Measurements from ENCODE around the gene PDSS1. TPM values are rescaled to one million over a fixed set of nuclear protein-coding genes. Genes with fewer than 3 reads are reported as not detected.

The PDSS1 gene
- total and polyA plus RNA-seq, 4 donors: 6.0 to 7.6 (median 7.1) TPM

DNA sequence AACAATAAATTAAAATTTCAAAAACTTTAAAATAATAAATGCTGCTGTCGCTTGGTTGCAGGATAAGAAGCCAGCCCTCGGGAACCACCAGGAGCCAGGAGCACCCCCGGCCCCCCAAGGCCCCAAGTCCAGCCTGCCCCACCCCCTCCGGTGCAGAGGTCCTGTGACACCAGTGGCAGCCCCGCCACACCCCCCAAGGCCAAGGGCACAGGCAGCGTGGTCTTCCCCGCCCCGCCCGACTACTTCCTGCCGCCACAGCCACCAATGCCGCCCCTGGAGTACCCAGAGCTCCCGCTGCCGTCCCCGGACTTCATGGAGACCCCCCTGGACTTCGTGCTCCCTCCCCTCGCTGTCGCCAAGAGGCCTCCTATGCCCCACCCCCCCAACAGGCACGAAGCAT is 44.5 kb upstream of the PDSS1 start:
- Histone ChIP-seq H3K9ac (ENCODE audit: low read depth in 1 of 2, low read length in 2 of 2) (no peak overlapping the region), H3K27me3 (ENCODE audit: control insufficient read depth in 4 of 4, insufficient read depth in 4 of 4, low read length in 3 of 4) (no peaks in the 10 kb centered on the region), H3K9me3 (ENCODE audit: control insufficient read depth in 4 of 4, low read length in 3 of 4) (no peaks in the 10 kb centered on the region), H3K27ac (ENCODE audit: low read depth in 1 of 2, low read length in 2 of 2) (no peak overlapping the region), H3K4me3 (ENCODE audit: low read depth in 1 of 3, low read length in 3 of 3) (no peak overlapping the region), H3K4me1 (ENCODE audit: control insufficient read depth in 4 of 4, insufficient read depth in 4 of 4, low read length in 3 of 4) (no peaks in the 10 kb centered on the region), H3K36me3 (ENCODE audit: control insufficient read depth in 4 of 4, insufficient read depth in 3 of 4, low read depth in 1 of 4, low read length in 3 of 4) (no peaks in the 10 kb centered on the region)
- no peak for DNase-seq (ENCODE audit: low spot score)
- 91% methylated on average over 18 of the region's 18 CpGs for WGBS
- TF ChIP-seq GABPA (IDR thresholded peaks at IDR 0.05 in 1 of 2, conservative IDR thresholded peaks at IDR 0.05 in 1 of 2): no peak

DNA sequence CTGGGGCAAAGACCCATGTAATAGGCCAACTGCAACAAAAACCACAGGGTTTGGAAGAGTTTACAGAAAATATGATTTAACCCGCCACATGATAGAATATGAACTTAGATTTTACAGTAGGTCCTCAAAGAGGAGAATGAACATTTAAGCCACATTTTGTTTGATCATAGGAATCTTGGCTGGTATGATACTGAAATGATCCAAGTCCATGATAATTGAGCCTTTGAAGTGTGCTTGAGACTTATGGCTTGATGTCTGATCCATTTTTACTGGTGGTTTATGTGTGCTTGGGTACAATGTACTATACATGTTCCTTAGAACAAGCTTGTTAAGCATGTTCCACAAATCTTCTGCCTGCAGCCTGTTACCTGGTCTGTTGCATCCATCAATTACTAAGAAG is 41.8 kb upstream of the PDSS1 start:
- Histone ChIP-seq H3K9me3 (ENCODE audit: control insufficient read depth in 4 of 4, low read length in 3 of 4) (no peaks in the 10 kb centered on the region), H3K27ac (ENCODE audit: low read depth in 1 of 2, low read length in 2 of 2) (no peak overlapping the region), H3K4me3 (ENCODE audit: low read depth in 1 of 3, low read length in 3 of 3) (no peak overlapping the region), H3K27me3 (ENCODE audit: control insufficient read depth in 4 of 4, insufficient read depth in 4 of 4, low read length in 3 of 4) (no peaks in the 10 kb centered on the region), H3K36me3 (ENCODE audit: control insufficient read depth in 4 of 4, insufficient read depth in 3 of 4, low read depth in 1 of 4, low read length in 3 of 4) (no peaks in the 10 kb centered on the region), H3K4me1 (ENCODE audit: control insufficient read depth in 4 of 4, insufficient read depth in 4 of 4, low read length in 3 of 4) (no peaks in the 10 kb centered on the region), H3K9ac (ENCODE audit: low read depth in 1 of 2, low read length in 2 of 2) (no peak overlapping the region)
- no peak for DNase-seq (ENCODE audit: low spot score)
- 97% methylated on average over 1 of the region's 1 CpG for WGBS
- TF ChIP-seq FOXA1 (IDR thresholded peaks at IDR 0.05) (no peak), RAD21 (IDR thresholded peaks at IDR 0.05) (no peak), RXRA (IDR thresholded peaks at IDR 0.05) (no peak), EGR1 (IDR thresholded peaks at IDR 0.05; ENCODE audit: low read depth in 2 of 2) (no peak), SP1 (IDR thresholded peaks at IDR 0.05) (no peak), FOXA2 (IDR thresholded peaks at IDR 0.05) (no peak), HNF4G (IDR thresholded peaks at IDR 0.05) (no peak), HNF4A (conservative IDR thresholded peaks at IDR 0.05) (no peak)
- TF ChIP-seq, protein P1, sequence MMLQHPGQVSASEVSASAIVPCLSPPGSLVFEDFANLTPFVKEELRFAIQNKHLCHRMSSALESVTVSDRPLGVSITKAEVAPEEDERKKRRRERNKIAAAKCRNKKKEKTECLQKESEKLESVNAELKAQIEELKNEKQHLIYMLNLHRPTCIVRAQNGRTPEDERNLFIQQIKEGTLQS (IDR thresholded peaks at IDR 0.05): no peak
- TF ChIP-seq, protein P2, sequence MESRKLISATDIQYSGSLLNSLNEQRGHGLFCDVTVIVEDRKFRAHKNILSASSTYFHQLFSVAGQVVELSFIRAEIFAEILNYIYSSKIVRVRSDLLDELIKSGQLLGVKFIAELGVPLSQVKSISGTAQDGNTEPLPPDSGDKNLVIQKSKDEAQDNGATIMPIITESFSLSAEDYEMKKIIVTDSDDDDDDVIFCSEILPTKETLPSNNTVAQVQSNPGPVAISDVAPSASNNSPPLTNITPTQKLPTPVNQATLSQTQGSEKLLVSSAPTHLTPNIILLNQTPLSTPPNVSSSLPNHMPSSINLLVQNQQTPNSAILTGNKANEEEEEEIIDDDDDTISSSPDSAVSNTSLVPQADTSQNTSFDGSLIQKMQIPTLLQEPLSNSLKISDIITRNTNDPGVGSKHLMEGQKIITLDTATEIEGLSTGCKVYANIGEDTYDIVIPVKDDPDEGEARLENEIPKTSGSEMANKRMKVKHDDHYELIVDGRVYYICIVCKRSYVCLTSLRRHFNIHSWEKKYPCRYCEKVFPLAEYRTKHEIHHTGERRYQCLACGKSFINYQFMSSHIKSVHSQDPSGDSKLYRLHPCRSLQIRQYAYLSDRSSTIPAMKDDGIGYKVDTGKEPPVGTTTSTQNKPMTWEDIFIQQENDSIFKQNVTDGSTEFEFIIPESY (IDR thresholded peaks at IDR 0.05): no peak

DNA sequence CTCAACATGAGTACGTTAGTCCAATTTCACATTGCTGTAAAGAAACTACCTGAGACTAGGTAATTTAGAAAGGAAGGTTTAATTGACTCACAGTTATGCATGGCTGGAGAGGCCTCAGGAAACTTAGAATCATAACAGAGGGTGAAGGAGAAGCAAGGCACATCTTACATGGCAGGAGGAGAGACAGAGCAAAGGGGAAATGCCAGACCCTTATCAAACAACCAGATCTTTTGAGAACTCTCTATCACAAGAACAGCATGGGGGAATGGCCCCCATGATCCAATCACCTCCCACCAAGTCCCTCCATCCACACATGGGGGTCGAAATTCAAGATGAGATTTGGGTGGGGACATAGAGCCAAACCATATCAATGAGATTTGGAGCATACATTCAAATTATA is 34.6 kb upstream of the PDSS1 start:
- 75% methylated on average over 2 of the region's 2 CpGs for WGBS
- Histone ChIP-seq H3K9ac (ENCODE audit: low read depth in 1 of 2, low read length in 2 of 2) (no peak overlapping the region), H3K36me3 (ENCODE audit: control insufficient read depth in 4 of 4, insufficient read depth in 3 of 4, low read depth in 1 of 4, low read length in 3 of 4) (no peaks in the 10 kb centered on the region), H3K4me1 (ENCODE audit: control insufficient read depth in 4 of 4, insufficient read depth in 4 of 4, low read length in 3 of 4) (no peaks in the 10 kb centered on the region), H3K4me3 (ENCODE audit: low read depth in 1 of 3, low read length in 3 of 3) (no peak overlapping the region), H3K27me3 (ENCODE audit: control insufficient read depth in 4 of 4, insufficient read depth in 4 of 4, low read length in 3 of 4) (no peaks in the 10 kb centered on the region), H3K9me3 (ENCODE audit: control insufficient read depth in 4 of 4, low read length in 3 of 4) (no peaks in the 10 kb centered on the region), H3K27ac (ENCODE audit: low read depth in 1 of 2, low read length in 2 of 2) (no peak overlapping the region)
- TF ChIP-seq TAF1 (conservative IDR thresholded peaks at IDR 0.05) (no peak), HNF4A (conservative IDR thresholded peaks at IDR 0.05) (no peak), NR2F2 (IDR thresholded peaks at IDR 0.05) (no peak), GABPA (IDR thresholded peaks at IDR 0.05 in 1 of 2, conservative IDR thresholded peaks at IDR 0.05 in 1 of 2) (no peak), SP1 (IDR thresholded peaks at IDR 0.05) (no peak), FOXA2 (IDR thresholded peaks at IDR 0.05) (no peak), RAD21 (IDR thresholded peaks at IDR 0.05) (no peak), EGR1 (IDR thresholded peaks at IDR 0.05; ENCODE audit: low read depth in 2 of 2) (no peak), FOXA1 (IDR thresholded peaks at IDR 0.05) (no peak), RXRA (IDR thresholded peaks at IDR 0.05) (no peak), JUND (IDR thresholded peaks at IDR 0.05) (no peak), HNF4G (IDR thresholded peaks at IDR 0.05) (no peak), YY1 (IDR thresholded peaks at IDR 0.05) (no peak)
- TF ChIP-seq, protein P3, sequence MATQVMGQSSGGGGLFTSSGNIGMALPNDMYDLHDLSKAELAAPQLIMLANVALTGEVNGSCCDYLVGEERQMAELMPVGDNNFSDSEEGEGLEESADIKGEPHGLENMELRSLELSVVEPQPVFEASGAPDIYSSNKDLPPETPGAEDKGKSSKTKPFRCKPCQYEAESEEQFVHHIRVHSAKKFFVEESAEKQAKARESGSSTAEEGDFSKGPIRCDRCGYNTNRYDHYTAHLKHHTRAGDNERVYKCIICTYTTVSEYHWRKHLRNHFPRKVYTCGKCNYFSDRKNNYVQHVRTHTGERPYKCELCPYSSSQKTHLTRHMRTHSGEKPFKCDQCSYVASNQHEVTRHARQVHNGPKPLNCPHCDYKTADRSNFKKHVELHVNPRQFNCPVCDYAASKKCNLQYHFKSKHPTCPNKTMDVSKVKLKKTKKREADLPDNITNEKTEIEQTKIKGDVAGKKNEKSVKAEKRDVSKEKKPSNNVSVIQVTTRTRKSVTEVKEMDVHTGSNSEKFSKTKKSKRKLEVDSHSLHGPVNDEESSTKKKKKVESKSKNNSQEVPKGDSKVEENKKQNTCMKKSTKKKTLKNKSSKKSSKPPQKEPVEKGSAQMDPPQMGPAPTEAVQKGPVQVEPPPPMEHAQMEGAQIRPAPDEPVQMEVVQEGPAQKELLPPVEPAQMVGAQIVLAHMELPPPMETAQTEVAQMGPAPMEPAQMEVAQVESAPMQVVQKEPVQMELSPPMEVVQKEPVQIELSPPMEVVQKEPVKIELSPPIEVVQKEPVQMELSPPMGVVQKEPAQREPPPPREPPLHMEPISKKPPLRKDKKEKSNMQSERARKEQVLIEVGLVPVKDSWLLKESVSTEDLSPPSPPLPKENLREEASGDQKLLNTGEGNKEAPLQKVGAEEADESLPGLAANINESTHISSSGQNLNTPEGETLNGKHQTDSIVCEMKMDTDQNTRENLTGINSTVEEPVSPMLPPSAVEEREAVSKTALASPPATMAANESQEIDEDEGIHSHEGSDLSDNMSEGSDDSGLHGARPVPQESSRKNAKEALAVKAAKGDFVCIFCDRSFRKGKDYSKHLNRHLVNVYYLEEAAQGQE (IDR thresholded peaks at IDR 0.05): no peak
- TF ChIP-seq, protein P1 (IDR thresholded peaks at IDR 0.05): no peak
- TF ChIP-seq, protein P4, sequence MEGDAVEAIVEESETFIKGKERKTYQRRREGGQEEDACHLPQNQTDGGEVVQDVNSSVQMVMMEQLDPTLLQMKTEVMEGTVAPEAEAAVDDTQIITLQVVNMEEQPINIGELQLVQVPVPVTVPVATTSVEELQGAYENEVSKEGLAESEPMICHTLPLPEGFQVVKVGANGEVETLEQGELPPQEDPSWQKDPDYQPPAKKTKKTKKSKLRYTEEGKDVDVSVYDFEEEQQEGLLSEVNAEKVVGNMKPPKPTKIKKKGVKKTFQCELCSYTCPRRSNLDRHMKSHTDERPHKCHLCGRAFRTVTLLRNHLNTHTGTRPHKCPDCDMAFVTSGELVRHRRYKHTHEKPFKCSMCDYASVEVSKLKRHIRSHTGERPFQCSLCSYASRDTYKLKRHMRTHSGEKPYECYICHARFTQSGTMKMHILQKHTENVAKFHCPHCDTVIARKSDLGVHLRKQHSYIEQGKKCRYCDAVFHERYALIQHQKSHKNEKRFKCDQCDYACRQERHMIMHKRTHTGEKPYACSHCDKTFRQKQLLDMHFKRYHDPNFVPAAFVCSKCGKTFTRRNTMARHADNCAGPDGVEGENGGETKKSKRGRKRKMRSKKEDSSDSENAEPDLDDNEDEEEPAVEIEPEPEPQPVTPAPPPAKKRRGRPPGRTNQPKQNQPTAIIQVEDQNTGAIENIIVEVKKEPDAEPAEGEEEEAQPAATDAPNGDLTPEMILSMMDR (IDR thresholded peaks at IDR 0.05; ENCODE audit: low read depth, low read length, missing input control): no peak
- TF ChIP-seq, protein P2 (IDR thresholded peaks at IDR 0.05): no peak
- TF ChIP-seq, protein P5, sequence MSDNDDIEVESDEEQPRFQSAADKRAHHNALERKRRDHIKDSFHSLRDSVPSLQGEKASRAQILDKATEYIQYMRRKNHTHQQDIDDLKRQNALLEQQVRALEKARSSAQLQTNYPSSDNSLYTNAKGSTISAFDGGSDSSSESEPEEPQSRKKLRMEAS (IDR thresholded peaks at IDR 0.05): no peak
- no peak for DNase-seq (ENCODE audit: low spot score)

Data from liver (tissue), 9 donors.